ENCODE results near the gene UVRAG.

GRCh38 chr11:75839851-75840250 lies 24.8 kb downstream of the UVRAG start:
- no peak for TF ChIP-seq EZH2 (IDR thresholded peaks at IDR 0.05; ENCODE audit: low read length)
- TF ChIP-seq, protein P1, sequence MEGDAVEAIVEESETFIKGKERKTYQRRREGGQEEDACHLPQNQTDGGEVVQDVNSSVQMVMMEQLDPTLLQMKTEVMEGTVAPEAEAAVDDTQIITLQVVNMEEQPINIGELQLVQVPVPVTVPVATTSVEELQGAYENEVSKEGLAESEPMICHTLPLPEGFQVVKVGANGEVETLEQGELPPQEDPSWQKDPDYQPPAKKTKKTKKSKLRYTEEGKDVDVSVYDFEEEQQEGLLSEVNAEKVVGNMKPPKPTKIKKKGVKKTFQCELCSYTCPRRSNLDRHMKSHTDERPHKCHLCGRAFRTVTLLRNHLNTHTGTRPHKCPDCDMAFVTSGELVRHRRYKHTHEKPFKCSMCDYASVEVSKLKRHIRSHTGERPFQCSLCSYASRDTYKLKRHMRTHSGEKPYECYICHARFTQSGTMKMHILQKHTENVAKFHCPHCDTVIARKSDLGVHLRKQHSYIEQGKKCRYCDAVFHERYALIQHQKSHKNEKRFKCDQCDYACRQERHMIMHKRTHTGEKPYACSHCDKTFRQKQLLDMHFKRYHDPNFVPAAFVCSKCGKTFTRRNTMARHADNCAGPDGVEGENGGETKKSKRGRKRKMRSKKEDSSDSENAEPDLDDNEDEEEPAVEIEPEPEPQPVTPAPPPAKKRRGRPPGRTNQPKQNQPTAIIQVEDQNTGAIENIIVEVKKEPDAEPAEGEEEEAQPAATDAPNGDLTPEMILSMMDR (optimal IDR thresholded peaks at IDR 0.05 in 1 of 3, IDR thresholded peaks at IDR 0.05 in 1 of 3, conservative IDR thresholded peaks at IDR 0.05 in 1 of 3; ENCODE audit: extremely low read depth in 1 of 3, insufficient read depth in 2 of 3, low read length in 3 of 3): no peak
